NCI-H2029 treated with DMSO at 0.1 percent for 48 hours (cell line): ENCODE results near the gene MARCHF9.
A peak's percentile ranks its signal among the peaks of the same experiment; 100 is the strongest.

Experiments used
- DNase-seq: peaks from one replicate; lab custom pipeline; 2025; lab: John Stamatoyannopoulos, UW

MARCHF9 gene

GRCh38 chr12:57737467-57738460 is 17.1 kb upstream of the MARCHF9 start:
- no peak for DNase-seq

GRCh38 chr12:57738661-57739237 is 16.2 kb upstream of the MARCHF9 start, which contains the start of gene AGAP2:
TSS of gene AGAP2 (minus strand) at chr12:57738742. CDS start at chr12:57738246, 496 bp downstream.
- DNase-seq, result no peak

GRCh38 chr12:57739387-57739786 is 15.5 kb upstream of the MARCHF9 start:
- DNase-seq, result no peak

- no peak for DNase-seq
These were observed 14.9 kb upstream of the MARCHF9 start for GRCh38 chr12:57739914-57740538.

GRCh38 chr12:57740656-57741412 is 14.1 kb upstream of the MARCHF9 start:
- no peak for DNase-seq

- no peak for DNase-seq
These were observed 13.5 kb upstream of the MARCHF9 start for GRCh38 chr12:57741413-57741789.

- no peak for DNase-seq
These were observed 12.8 kb upstream of the MARCHF9 start for GRCh38 chr12:57741844-57742738.

- DNase-seq, result no peak
These were observed 11.1 kb upstream of the MARCHF9 start for GRCh38 chr12:57743769-57744168.

- DNase-seq, result no peak
These were observed 10.6 kb upstream of the MARCHF9 start for GRCh38 chr12:57744194-57744776.

GRCh38 chr12:57744777-57745484 is 10.0 kb upstream of the MARCHF9 start, which contains the start of gene TSPAN31:
TSS of gene TSPAN31 (plus strand) at chr12:57745039. CDS start at chr12:57745155, 116 bp downstream.
- peak; percentile 97 for DNase-seq

- no peak for DNase-seq
These were observed 9.4 kb upstream of the MARCHF9 start for GRCh38 chr12:57745485-57745881.

- no peak for DNase-seq
These were observed 8.9 kb upstream of the MARCHF9 start for GRCh38 chr12:57746025-57746424.

GRCh38 chr12:57749061-57749460 is 5.8 kb upstream of the MARCHF9 start:
- no peak for DNase-seq

GRCh38 chr12:57750561-57751431 is 4.1 kb upstream of the MARCHF9 start:
- no peak for DNase-seq

GRCh38 chr12:57751432-57751787 is 3.5 kb upstream of the MARCHF9 start:
- DNase-seq, result no peak

GRCh38 chr12:57751788-57752667 is 2.9 kb upstream of the MARCHF9 start, which contains the start of gene CDK4:
TSS of gene CDK4 (minus strand) at chr12:57752310. CDS start at chr12:57751717, 593 bp downstream.
- DNase-seq, result peak; percentile 96

GRCh38 chr12:57752668-57753000 is 2.3 kb upstream of the MARCHF9 start:
- DNase-seq, result no peak
